HL-60 (cell line): Measurements from ENCODE around the gene ATP6V1C2.

ENCODE experiments used
- POLR2AphosphoS5 ChIP-seq: IDR thresholded peaks from 2 replicates; pipeline ENCODE4 v1.6.1; 2012; ENCODE audit warnings: low read depth
- REST ChIP-seq: IDR thresholded peaks from 2 replicates; pipeline ENCODE4 v1.6.1; 2012; ENCODE audit warnings: low read depth; ENCODE audit not compliant: insufficient replicate concordance
- SPI1 ChIP-seq: IDR thresholded peaks from 2 replicates; pipeline ENCODE4 v1.6.1; 2012; ENCODE audit warnings: low read depth, mild to moderate bottlenecking, borderline replicate concordance
- TF ChIP-seq, protein P1 (sequence below): IDR thresholded peaks from one replicate; pipeline ENCODE4 v1.5.1; 2011; ENCODE audit warnings: low read length, control low read depth, inconsistent platforms; ENCODE audit not compliant: insufficient read depth

DNA sequence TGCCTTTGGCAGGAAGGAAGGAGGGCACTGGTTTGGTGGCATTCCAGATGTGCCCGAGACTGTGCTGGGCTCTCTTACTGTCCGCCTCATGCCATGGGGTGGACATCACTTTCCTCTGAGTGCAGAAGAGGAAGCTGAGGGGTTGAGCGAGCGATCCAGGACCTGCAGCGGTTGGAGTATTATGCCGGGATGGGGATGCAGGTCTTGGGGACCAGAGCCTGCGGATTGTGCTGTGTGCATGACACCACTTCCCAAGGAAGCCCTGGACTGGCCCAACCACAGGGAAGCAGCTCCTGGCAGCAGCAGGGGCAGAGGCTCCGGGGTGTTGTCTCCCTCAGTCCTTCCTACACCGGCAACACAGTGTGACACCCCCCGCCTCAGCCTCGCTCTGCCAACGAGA, 44.5 kb downstream of the ATP6V1C2 start:
- TF ChIP-seq, protein P1, sequence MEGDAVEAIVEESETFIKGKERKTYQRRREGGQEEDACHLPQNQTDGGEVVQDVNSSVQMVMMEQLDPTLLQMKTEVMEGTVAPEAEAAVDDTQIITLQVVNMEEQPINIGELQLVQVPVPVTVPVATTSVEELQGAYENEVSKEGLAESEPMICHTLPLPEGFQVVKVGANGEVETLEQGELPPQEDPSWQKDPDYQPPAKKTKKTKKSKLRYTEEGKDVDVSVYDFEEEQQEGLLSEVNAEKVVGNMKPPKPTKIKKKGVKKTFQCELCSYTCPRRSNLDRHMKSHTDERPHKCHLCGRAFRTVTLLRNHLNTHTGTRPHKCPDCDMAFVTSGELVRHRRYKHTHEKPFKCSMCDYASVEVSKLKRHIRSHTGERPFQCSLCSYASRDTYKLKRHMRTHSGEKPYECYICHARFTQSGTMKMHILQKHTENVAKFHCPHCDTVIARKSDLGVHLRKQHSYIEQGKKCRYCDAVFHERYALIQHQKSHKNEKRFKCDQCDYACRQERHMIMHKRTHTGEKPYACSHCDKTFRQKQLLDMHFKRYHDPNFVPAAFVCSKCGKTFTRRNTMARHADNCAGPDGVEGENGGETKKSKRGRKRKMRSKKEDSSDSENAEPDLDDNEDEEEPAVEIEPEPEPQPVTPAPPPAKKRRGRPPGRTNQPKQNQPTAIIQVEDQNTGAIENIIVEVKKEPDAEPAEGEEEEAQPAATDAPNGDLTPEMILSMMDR = no peak
- TF ChIP-seq POLR2AphosphoS5 (no peak), REST (no peak), SPI1 (no peak)
